Right renal cortex interstitium (tissue), 3 donors: ENCODE results near the gene TEAD1. TPM values are rescaled to one million over a fixed set of nuclear protein-coding genes. Genes with fewer than 3 reads are reported as not detected.

Experiments
- DNase-seq, 3 donors: peaks; one replicate each; pipeline ENCODE4 v3.0.0-alpha.2; 2013; ENCODE audit warnings: low read depth in 3 of 3, low spot score in 2 of 3
- polyA plus RNA-seq, 3 donors: library from polyadenylated mRNA; unstranded; fragments of 120-200 nt; gene quantifications; one replicate each; pipeline ENCODE4 v1.2.1, GENCODE V29; 2013; ENCODE audit not compliant: insufficient read length in 3 of 3

The TEAD1 gene
- 10 to 100 TPM; 79.7 to 82.7 (median 80.0) TPM for polyA plus RNA-seq

- peak in 2 of 3 donors; percentile 78 to 85 for DNase-seq
Observed at GRCh38 chr11:12673924-12674570, at the start of gene TEAD1. Gene TEAD1, plus strand, starts transcription at chr11:12674421.

- DNase-seq = no peak
Observed at GRCh38 chr11:12624595-12624994, 49.6 kb upstream of the TEAD1 start.

GRCh38 chr11:12625438-12626071 is 48.7 kb upstream of the TEAD1 start:
- DNase-seq = no peak

GRCh38 chr11:12626616-12627015 is 47.6 kb upstream of the TEAD1 start:
- no peak for DNase-seq

GRCh38 chr11:12628314-12628713 is 45.9 kb upstream of the TEAD1 start:
- no peak for DNase-seq

GRCh38 chr11:12629601-12630313 is 44.5 kb upstream of the TEAD1 start:
- no peak for DNase-seq

- no peak for DNase-seq
Observed at GRCh38 chr11:12631651-12632050, 42.6 kb upstream of the TEAD1 start.

- no peak for DNase-seq
Observed at GRCh38 chr11:12634329-12634728, 39.9 kb upstream of the TEAD1 start.

- no peak for DNase-seq
Observed at GRCh38 chr11:12636871-12637410, 37.3 kb upstream of the TEAD1 start.

- no peak for DNase-seq
Observed at GRCh38 chr11:12639388-12639787, 34.8 kb upstream of the TEAD1 start.

- no peak for DNase-seq
Observed at GRCh38 chr11:12640355-12640754, 33.9 kb upstream of the TEAD1 start.

GRCh38 chr11:12640926-12641849 is 33.0 kb upstream of the TEAD1 start:
- no peak for DNase-seq

- no peak for DNase-seq
Observed at GRCh38 chr11:12642040-12642439, 32.2 kb upstream of the TEAD1 start.

GRCh38 chr11:12642806-12643428 is 31.3 kb upstream of the TEAD1 start:
- DNase-seq = no peak

- no peak for DNase-seq
Observed at GRCh38 chr11:12646478-12646877, 27.7 kb upstream of the TEAD1 start.

- DNase-seq = no peak
Observed at GRCh38 chr11:12653729-12654128, 20.5 kb upstream of the TEAD1 start.

- no peak for DNase-seq
Observed at GRCh38 chr11:12655842-12656241, 18.4 kb upstream of the TEAD1 start.

GRCh38 chr11:12657336-12657735 is 16.9 kb upstream of the TEAD1 start:
- no peak for DNase-seq

GRCh38 chr11:12657981-12658380 is 16.2 kb upstream of the TEAD1 start:
- no peak for DNase-seq

- no peak for DNase-seq
Observed at GRCh38 chr11:12662101-12662689, 12.0 kb upstream of the TEAD1 start.
